Stomach (tissue), 9 donors: ENCODE measurements around the gene XIRP1. TPM values are rescaled to one million over a fixed set of nuclear protein-coding genes. Genes with fewer than 3 reads are reported as not detected.

Experiments
- DNase-seq, 2 donors: peaks; one replicate each; pipeline versions ENCODE4 v3.0.0 to v3.0.0-alpha.2; 2013 to 2019
- H3K27ac ChIP-seq, 5 donors: fragments of 200-600 bp in 4 of 5; sonication (generic) in 4 of 5; one replicate each; pipeline ENCODE4 v1.5.1; 2013 to 2019; ENCODE audit warnings: mild to moderate bottlenecking in 1 of 5, moderate library complexity in 1 of 5
- H3K27me3 ChIP-seq, 3 donors: fragments of 200-600 bp; sonication (generic); one replicate each; pipeline ENCODE4 v1.5.1; 2017 to 2019; ENCODE audit warnings: mixed run types in 1 of 3
- H3K36me3 ChIP-seq, 4 donors: fragments of 200-600 bp; sonication (generic); 1 replicate in 3 of 4; 2 replicates in 1 of 4; pipeline ENCODE4 v1.5.1; 2016 to 2019
- H3K4me1 ChIP-seq, 4 donors: fragments of 200-600 bp; sonication (generic); one replicate each; pipeline ENCODE4 v1.5.1; 2016 to 2019
- H3K4me3 ChIP-seq, 4 donors: fragments of 200-600 bp; sonication (generic) in 3 of 4; one replicate each; pipeline ENCODE4 v1.5.1; 2016 to 2019; ENCODE audit warnings: mild to moderate bottlenecking in 1 of 4
- H3K9me3 ChIP-seq, 4 donors: fragments of 200-600 bp; sonication (generic); one replicate each; pipeline ENCODE4 v1.5.1; 2016 to 2019
- CTCF ChIP-seq, 7 experiments: fragments of 450-650 bp in 4 of 7; fragments of 200-600 bp in 3 of 7; sonication (generic) in 3 of 7; IDR thresholded peaks; one replicate each; pipeline ENCODE4 v1.5.1; 2016 to 2019; ENCODE audit warnings: antibody characterized with exemption in 7 of 7, control low read depth in 2 of 7, mild to moderate bottlenecking in 1 of 7
- EP300 ChIP-seq: sonication (generic); formaldehyde crosslinking; IDR thresholded peaks from one replicate; pipeline ENCODE4 v1.6.1; 2017; ENCODE audit warnings: antibody characterized with exemption
- POLR2A ChIP-seq, 4 donors: fragments of 450-650 bp; IDR thresholded peaks; one replicate each; pipeline ENCODE4 v1.6.1; 2016; ENCODE audit warnings: antibody characterized with exemption in 4 of 4, control low read depth in 2 of 4, mild to moderate bottlenecking in 1 of 4, moderate library complexity in 1 of 4
- POLR2AphosphoS5 ChIP-seq, 3 donors: sonication (generic); formaldehyde crosslinking; IDR thresholded peaks; one replicate each; pipeline ENCODE4 v1.6.1; 2016; ENCODE audit warnings: antibody characterized with exemption in 3 of 3
- WGBS, 5 donors: extraction: QIAGEN DNeasy Blood & Tissue Kit in 3 of 5; methylation state at CpG; one replicate each; pipeline versions ENCODE4 v1.1.5 to v1.1.7; 2013 to 2018; 5-methylcytosine and 5-hydroxymethylcytosine counted together
- intact Hi-C: fragments of 100-400 bp; cut with DNase I; formaldehyde crosslinking; loops from one replicate; pipeline ENCODE4 v1.15.1; 2023; ENCODE audit warnings: low total_unique reads
- polyA plus RNA-seq, 3 donors: library from polyadenylated mRNA; stranded (reverse); fragments of 200-250 nt; gene quantifications; one replicate each; pipeline ENCODE4 v1.2.3, GENCODE V29; 2013
- total RNA-seq, 5 donors: library from RNA; depleted of rRNA; stranded (reverse); fragments of >200 nt; gene quantifications; one replicate each; pipeline versions ENCODE4 v1.1.0 to v1.2.3, GENCODE V29; 2014 to 2016
- donor health status: healthy with polysubstance abuse.
- donor health status: Bipolar disorder and iron deficiency.
- donor health status: healthy.

Gene XIRP1
- total and polyA plus RNA-seq, 8 donors = under 0.01 to 1.1 (median 0.18) TPM; not detected in 3

- no peak for DNase-seq
- H3K36me3 ChIP-seq = no peaks in the 10 kb centered on the region
- H3K4me1 ChIP-seq = peaks cover 13 to 47% (median 28%) of the 10 kb centered on the region in 4 donors
- WGBS, 5 donors = 82 to 97% (median 89%) methylated on average over 4 to 11 of the region's 11 CpGs
- no peak overlapping the region for H3K27ac ChIP-seq
- TF ChIP-seq EP300 = no peak
- no peak for TF ChIP-seq CTCF (IDR thresholded peaks at IDR 0.05)
- TF ChIP-seq POLR2AphosphoS5 (IDR thresholded peaks at IDR 0.05) = no peak
- TF ChIP-seq POLR2A (IDR thresholded peaks at IDR 0.05) = no peak
- no peaks in the 10 kb centered on the region for H3K27me3 ChIP-seq
- H3K9me3 ChIP-seq = no peaks in the 10 kb centered on the region
- intact Hi-C loops = no loop called here
- H3K4me3 ChIP-seq = no peak overlapping the region
These were observed 5.7 kb downstream of the XIRP1 start for GRCh38 chr3:39186692-39187151.

- no peak overlapping the region for H3K4me3 ChIP-seq
- no peaks in the 10 kb centered on the region for H3K9me3 ChIP-seq
- 83 to 95% (median 92%) methylated on average over 4 to 14 of the region's 14 CpGs for WGBS, 5 donors
- no peak for DNase-seq
- no peaks in the 10 kb centered on the region for H3K36me3 ChIP-seq
- no peaks in the 10 kb centered on the region for H3K27me3 ChIP-seq
- H3K27ac ChIP-seq = no peak overlapping the region
- intact Hi-C loops = no loop called here
- peaks cover 18 to 52% (median 32%) of the 10 kb centered on the region in 4 donors for H3K4me1 ChIP-seq
- TF ChIP-seq EP300 (no peak), POLR2AphosphoS5 (IDR thresholded peaks at IDR 0.05) (no peak), POLR2A (IDR thresholded peaks at IDR 0.05) (no peak), CTCF (IDR thresholded peaks at IDR 0.05) (no peak)
These were observed 6.3 kb downstream of the XIRP1 start for GRCh38 chr3:39185959-39186691.

GRCh38 chr3:39185326-39185958, 7.0 kb downstream of the XIRP1 start:
- intact Hi-C loops = no loop called here
- WGBS, 5 donors = 83 to 92% (median 90%) methylated on average over 6 to 9 of the region's 9 CpGs

GRCh38 chr3:39184968-39185285, 7.5 kb downstream of the XIRP1 start:
- peak overlapping the region in 1 of 5 donors; percentile 94 for H3K27ac ChIP-seq
- no peaks in the 10 kb centered on the region for H3K27me3 ChIP-seq
- H3K4me3 ChIP-seq = no peak overlapping the region
- no peaks in the 10 kb centered on the region for H3K9me3 ChIP-seq
- 60 to 98% (median 92%) methylated on average over 1 to 4 of the region's 4 CpGs for WGBS, 5 donors
- no peaks in the 10 kb centered on the region for H3K36me3 ChIP-seq
- TF ChIP-seq CTCF (IDR thresholded peaks at IDR 0.05) (no peak), POLR2A (IDR thresholded peaks at IDR 0.05) (no peak), POLR2AphosphoS5 (IDR thresholded peaks at IDR 0.05) (no peak), EP300 (no peak)
- no peak for DNase-seq
- intact Hi-C loops = no loop called here
- H3K4me1 ChIP-seq = peaks cover 19 to 52% (median 36%) of the 10 kb centered on the region in 4 donors

More at GRCh38 chr3:39185326-39185958, 7.0 kb downstream of the XIRP1 start:
- no peak for TF ChIP-seq CTCF (IDR thresholded peaks at IDR 0.05)
- TF ChIP-seq EP300 = no peak
- no peak for TF ChIP-seq POLR2A (IDR thresholded peaks at IDR 0.05)
- no peak for TF ChIP-seq POLR2AphosphoS5 (IDR thresholded peaks at IDR 0.05)
- Histone ChIP-seq H3K27me3 (no peaks in the 10 kb centered on the region), H3K36me3 (no peaks in the 10 kb centered on the region), H3K27ac (no peak overlapping the region), H3K9me3 (no peaks in the 10 kb centered on the region), H3K4me1 (peaks cover 19 to 52% (median 36%) of the 10 kb centered on the region in 4 donors), H3K4me3 (no peak overlapping the region)
- no peak for DNase-seq
